GM21423 (cell line): ENCODE data around the gene XAGE1B.
"Not testable (repeated sequence)": the region's sequence is repeated elsewhere in the genome, so short reads cannot be mapped to it uniquely, and the experiment has no call there.

Source experiments
- ATAC-seq: cut with Tn5 transposase; IDR thresholded peaks from one replicate; pipeline ENCODE4 v1.9.1; 2021; ENCODE audit warnings: mild to moderate bottlenecking, moderate library complexity; ENCODE audit not compliant: unreplicated experiment

XAGE1B gene, protein sequence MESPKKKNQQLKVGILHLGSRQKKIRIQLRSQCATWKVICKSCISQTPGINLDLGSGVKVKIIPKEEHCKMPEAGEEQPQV

DNA sequence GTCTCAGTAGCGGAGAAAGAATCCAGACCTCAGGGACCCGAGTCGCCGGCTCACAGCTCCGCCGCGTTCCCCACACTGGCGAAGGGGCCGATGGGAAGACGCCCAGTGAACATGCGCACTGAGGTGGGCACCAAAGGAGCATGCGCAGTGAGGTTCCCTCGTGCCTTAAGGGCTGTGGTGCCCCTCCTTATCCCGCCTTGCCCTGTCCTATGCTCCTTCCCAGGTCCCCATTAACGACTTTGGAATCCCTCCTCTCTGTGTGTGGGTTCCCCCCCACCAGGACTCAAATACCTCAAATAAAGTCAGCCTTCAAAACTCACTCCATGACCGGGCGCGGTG is at the start of gene XAGE1B:
Gene XAGE1B (minus strand): TSS at position 77 of the 339 bp plus-strand sequence. CDS start 1,536 bp downstream, outside the sequence.
- not testable (repeated sequence) for ATAC-seq

DNA sequence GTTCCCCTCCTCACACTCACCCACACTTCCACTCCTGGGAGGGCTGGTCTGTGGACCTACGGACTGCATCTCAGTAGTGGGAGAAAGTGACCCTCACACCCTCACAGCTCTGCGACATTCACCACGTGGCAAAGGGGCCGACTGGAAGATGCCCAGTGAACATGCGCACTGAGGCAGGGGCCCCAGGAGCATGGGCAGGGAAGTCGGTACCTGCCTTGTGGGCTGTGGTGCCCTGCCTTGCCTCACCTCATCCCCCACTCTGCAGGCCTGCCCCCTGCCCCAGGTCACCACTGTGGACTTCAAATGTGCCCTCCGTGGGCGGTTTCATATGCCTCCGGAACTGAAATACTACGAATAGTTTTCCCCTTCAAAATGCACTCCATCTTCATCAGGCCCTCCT is 46.2 kb upstream of the XAGE1B start:
- ATAC-seq = no peak

DNA sequence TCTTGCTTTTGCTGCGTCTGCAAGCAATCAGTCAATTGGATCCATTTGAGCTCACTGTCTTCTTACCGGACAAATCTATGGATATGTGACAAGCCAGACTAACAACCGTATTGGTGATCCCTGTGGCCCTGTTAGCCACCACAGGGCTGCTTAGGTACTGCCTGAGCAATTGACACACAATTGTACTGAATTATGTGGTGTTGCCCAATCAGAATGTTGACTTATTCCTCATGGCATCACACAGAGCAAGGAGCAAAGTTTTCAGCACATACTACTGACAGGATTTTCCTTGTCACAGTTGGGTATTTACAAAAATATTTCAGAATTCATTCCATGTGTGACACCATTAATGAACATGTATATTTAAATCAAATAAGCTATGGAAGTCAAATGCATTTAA is 41.3 kb upstream of the XAGE1B start:
- no peak for ATAC-seq

DNA sequence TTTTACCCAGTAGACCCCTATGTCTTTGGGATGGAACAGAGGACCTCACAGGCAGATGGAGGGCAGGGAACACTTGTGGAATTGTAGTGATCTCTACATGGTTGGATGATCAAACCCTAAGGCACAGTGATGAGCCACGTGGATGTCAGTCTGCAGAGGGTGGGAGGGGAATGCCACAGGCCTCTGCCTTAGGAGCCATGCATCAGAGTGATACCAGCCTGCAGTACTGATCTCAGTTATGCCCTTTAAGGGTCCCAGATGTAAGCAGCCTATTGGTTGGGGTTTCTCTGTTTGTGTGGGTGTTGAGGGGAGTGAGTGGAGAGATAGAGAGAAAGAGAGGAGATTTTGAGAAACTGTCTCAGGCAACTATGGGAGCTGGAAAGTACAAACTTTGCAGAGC is 39.9 kb upstream of the XAGE1B start:
- no peak for ATAC-seq

DNA sequence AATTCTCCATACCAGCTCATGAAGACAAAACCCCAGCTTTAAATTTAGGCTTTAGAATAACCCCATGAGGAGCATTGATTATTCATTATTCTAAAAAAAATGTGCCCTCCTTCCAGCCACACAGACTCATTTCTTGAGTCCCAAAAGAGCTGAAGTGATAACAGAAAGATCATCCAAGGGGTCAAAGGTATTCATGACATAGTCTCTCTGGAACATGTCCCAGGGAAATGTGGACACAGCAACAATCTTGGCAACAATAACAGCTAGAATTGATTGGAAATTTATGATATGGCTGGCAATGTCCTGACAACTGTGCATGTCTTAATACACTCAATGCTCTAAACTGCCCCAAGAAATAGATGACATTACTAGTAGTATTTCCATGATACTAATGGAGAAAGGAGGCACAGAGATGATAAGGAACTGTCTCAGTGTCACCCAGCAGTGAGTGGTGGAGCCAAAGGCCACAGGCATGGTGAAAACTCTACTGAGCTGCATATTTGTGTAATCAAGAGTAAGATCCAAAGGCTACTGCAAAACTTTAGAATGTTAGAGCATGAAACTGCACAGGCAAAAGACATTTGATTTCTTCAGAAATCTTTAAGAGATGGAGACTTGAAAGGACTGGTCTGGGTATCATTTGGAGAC is 37.3 kb upstream of the XAGE1B start:
- ATAC-seq = no peak

DNA sequence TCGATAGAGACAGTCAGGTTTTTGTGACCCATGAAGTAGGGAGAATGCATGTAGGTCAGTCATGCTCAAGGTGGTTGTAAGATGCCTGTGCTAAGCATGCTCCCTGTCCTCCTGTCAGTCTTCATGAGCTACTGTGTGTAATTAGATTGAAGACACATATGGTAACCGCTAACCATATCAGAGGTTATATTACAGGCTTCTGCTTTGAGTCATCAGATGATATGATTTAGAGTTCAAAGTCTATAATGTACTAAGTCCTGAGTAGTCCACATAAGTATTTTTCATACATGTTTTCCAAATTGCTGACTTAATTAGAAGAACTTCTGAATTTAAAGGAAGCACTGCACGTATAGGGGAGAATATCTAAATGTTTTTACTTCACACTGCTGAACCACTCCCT is 31.9 kb upstream of the XAGE1B start:
- not testable (repeated sequence) for ATAC-seq

DNA sequence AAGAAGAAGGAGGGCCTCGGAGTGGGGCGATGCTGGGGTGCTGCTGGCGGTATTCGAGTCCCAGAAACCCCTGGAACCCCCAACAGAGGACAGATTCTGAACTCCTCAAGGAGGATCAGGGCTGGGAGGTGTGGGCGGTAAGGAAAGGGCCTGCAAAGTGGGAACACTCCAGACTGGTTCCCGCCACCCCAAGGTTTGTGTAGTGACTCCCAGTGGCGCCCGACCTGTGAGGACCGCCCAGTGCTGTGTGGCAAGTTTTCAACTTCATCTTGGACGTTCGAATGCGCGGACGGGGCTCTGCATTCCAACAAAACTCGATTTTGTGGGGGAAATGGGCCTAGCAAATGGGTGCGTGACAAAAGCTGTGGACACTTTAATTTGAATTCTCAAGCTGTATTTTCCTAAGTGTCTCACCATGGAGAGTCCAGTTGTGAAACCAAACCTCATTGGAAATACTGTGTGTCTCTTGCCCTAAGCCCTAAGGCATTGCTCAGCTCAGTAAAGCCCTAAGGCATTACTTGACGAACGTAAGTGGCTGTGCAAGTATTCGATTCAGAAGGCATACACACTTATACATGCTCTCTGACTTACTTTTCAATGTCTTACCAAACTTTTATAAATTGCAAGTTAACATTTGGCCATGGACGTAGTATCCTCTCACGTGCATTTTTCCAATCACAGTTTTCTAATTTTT is 27.4 kb upstream of the XAGE1B start:
- no peak for ATAC-seq

DNA sequence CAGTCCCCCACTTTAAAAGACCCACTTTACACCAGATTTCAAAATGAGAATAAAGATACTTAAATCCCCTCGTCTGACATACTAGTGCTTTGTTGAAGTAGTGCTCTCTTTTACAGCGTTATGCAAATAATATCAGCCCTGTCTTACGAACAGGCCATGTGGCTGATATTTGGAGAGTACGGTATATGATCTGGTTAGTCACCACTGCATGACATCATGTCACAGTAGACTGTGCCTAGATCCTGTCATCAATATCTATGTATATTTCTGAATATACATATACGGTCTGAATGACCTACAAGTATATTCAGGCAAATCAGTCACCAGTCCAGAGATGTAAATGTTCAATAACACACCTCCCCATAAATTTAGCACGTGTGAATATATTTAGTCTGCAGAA is 25.4 kb upstream of the XAGE1B start:
- ATAC-seq = no peak

DNA sequence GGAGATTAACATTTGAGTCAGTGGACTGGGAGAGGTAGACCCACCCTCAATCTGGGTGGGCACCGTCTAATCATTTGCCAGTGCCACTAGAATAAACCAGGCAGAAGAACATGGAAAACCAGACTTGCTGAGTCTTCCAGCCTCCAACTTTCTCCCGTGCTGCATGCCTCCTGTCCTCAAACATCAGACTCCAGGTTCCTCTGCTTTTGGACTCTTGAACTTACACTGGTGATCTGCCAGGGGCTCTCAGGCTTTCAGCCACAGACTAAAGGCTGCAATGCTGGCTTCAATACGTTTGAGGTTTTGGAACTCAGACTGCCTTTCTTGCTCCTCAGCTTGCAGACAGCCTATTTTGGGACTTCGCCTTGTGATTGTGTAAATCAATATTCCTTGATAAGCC is 24.2 kb upstream of the XAGE1B start:
- ATAC-seq = not testable (repeated sequence)

DNA sequence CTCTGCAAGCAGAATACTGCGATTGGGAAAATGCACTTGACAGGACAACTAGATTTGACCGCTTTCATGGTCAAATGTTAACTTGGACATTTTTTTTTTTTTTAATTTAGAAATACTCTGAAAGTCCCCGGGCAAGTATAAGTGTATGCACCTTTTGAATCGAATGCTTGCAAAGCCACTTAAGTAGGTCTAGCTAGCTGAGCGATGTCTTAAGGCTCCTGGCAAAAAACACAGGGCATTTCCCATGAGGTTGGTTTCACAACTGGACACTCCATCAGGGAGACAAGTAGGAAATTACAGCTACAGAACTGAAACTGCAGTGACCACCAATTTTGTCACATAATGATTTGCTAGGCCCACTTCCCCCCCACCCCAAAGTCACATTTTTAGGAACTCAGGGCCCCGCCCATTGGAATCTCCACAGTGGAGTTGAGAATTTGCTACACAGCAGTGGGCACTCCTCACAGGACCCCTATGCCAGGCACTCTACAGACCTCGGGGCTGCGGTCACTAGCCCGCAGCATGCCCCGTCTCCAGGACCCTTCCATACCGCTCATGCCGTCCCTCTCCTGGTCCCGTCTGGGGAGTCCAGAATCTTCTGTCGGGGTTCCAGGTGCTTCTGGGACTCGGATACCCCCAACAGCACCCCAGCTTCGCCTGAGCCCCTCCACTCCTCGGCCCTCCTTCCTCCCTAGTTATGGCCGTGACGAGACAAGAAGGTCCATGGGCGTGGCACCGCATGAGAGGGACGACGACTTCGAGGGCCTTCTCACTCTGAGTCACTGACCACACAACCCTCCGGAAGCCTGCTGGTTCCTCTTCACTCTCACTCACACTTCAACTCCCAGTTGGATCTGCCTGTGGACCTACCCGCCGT is 515 bp downstream of the XAGE1B start:
- ATAC-seq = not testable (repeated sequence)

DNA sequence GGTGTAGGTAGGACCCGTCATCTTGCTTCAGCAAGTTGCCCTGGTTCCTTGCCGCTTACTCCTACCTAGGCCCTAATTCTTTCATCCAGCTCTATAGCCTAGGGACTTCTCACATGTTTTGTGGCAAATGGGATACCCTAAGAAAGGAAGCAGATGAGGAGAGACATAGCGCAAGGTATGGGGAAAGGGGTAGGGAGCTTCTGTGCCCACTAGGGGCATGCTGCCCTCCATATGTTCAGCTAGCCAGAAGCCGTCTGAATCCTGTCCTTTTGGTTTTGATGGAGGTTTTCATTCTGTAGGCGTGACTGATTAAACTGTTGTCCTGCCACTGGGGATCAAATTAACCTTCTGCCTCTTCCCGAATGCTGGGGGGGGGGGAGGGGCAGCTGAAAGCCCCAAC is 5.7 kb downstream of the XAGE1B start:
- ATAC-seq = not testable (repeated sequence)

DNA sequence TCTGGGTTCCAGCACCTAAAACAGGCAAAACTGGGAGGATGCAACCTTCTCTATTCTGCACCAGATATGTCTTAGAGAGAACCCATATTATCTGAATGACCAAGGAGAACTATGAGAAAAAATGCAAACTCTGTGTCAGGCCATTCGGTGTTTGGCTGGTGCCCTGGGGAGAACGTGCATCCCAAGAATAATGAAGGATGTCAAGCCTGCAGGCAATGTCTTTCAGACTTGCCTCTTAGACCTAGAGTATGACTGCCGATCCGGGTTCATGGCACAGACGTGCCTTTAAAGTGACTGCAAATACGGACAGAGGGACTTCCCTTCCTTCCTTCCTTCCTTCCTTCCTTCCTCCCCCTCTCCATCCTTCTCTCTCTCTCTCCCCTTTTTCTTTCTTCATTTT is 6.9 kb downstream of the XAGE1B start:
- ATAC-seq = no peak

DNA sequence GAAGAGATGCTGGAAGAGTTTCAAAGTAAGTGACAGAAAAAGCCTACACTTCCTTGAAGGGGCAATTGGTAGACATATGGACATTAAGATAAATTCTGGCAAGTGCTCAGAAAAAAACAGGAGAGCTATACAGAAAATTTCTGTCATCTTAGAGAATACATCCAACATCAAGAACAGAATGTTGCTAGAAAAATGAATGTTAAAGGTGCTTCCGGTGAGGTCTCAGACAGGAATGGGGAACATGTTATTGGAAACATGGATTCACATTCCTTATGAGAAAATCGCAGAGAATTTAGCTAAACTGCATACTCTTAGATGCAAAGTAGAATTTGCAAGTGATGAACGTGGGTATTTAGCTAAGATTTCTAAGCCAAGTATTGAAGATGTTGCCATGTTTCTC is 9.5 kb downstream of the XAGE1B start:
- no peak for ATAC-seq

DNA sequence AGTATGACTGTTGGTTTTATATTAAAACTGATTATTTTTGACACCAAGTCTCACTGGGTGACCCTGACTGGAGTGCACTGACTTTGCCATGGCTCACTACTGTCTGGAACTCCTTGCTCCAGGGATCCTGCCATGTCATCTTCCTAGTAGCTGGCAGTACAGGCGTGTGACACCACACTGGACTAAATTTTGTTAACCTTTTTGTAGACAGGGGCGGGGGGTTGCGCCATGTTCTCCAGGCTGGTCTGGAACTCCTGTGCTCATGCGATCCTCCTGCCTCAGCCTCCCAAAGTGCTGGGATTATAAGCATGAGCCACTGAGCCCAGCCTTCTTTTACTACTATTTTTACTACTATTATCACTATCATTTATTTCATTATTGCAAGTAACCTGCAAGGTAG is 12.3 kb downstream of the XAGE1B start:
- ATAC-seq = no peak

DNA sequence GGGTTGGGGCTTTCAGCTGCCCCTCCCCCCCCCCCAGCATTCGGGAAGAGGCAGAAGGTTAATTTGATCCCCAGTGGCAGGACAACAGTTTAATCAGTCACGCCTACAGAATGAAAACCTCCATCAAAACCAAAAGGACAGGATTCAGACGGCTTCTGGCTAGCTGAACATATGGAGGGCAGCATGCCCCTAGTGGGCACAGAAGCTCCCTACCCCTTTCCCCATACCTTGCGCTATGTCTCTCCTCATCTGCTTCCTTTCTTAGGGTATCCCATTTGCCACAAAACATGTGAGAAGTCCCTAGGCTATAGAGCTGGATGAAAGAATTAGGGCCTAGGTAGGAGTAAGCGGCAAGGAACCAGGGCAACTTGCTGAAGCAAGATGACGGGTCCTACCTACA is 15.5 kb downstream of the XAGE1B start:
- not testable (repeated sequence) for ATAC-seq

DNA sequence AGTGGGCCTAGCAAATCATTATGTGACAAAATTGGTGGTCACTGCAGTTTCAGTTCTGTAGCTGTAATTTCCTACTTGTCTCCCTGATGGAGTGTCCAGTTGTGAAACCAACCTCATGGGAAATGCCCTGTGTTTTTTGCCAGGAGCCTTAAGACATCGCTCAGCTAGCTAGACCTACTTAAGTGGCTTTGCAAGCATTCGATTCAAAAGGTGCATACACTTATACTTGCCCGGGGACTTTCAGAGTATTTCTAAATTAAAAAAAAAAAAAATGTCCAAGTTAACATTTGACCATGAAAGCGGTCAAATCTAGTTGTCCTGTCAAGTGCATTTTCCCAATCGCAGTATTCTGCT is 20.5 kb downstream of the XAGE1B start:
- ATAC-seq = not testable (repeated sequence)

DNA sequence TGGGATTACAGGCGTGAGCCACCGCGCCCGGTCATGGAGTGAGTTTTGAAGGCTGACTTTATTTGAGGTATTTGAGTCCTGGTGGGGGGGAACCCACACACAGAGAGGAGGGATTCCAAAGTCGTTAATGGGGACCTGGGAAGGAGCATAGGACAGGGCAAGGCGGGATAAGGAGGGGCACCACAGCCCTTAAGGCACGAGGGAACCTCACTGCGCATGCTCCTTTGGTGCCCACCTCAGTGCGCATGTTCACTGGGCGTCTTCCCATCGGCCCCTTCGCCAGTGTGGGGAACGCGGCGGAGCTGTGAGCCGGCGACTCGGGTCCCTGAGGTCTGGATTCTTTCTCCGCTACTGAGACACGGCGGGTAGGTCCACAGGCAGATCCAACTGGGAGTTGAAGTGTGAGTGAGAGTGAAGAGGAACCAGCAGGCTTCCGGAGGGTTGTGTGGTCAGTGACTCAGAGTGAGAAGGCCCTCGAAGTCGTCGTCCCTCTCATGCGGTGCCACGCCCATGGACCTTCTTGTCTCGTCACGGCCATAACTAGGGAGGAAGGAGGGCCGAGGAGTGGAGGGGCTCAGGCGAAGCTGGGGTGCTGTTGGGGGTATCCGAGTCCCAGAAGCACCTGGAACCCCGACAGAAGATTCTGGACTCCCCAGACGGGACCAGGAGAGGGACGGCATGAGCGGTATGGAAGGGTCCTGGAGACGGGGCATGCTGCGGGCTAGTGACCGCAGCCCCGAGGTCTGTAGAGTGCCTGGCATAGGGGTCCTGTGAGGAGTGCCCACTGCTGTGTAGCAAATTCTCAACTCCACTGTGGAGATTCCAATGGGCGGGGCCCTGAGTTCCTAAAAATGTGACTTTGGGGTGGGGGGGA is 21.1 kb downstream of the XAGE1B start, which contains the start of gene XAGE1A:
Gene XAGE1A (plus strand): TSS at position 264 of the 874 bp plus-strand sequence. CDS start 1,554 bp downstream, outside the sequence.
- not testable (repeated sequence) for ATAC-seq

DNA sequence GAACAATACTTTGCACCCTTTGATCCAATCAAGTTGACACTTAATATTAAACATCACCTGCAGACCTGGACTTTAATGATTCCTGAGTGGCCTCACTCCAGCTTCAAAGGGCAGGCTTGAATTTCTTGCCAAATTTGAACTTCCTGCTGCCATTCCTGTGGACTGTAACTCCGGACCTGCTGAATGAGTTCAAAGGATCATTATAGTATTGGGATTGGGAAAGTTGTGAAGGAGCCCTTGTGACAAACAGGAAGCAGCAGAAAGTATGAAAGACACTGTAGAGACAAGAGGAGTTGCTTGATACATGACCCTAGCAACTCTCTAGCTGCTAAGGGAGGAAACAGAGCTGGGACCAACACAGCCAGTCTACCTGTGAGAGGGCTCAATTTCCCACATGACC is 45.6 kb downstream of the XAGE1B start:
- ATAC-seq = not testable (repeated sequence)
